Kidney epithelial cell (primary cell): ENCODE measurements around the gene PAPOLG. TPM values are rescaled to one million over a fixed set of nuclear protein-coding genes. Genes with fewer than 3 reads are reported as not detected.

Source experiments
- DNase-seq: peaks from one replicate; pipeline ENCODE4 v3.0.0-alpha.2; 2010; ENCODE audit warnings: low read depth
- H3K27me3 ChIP-seq: 2 replicates; pipeline ENCODE4 v1.6.0; 2011; ENCODE audit warnings: low read length; ENCODE audit not compliant: control insufficient read depth, insufficient read depth
- H3K36me3 ChIP-seq: 2 replicates; pipeline ENCODE4 v1.5.1; 2011; ENCODE audit warnings: low read length; ENCODE audit not compliant: control insufficient read depth, insufficient read depth
- H3K4me3 ChIP-seq: 2 replicates; pipeline ENCODE4 v1.5.1; 2011; ENCODE audit warnings: low read depth, mild to moderate bottlenecking, control low read depth, low read length
- CTCF ChIP-seq: IDR thresholded peaks from 2 replicates; pipeline ENCODE4 v1.5.1; 2011; ENCODE audit warnings: mild to moderate bottlenecking, moderate library complexity, low read length, control low read depth, inconsistent platforms; ENCODE audit not compliant: insufficient read depth, poor library complexity, severe bottlenecking
- total RNA-seq: library from RNA; depleted of rRNA; stranded (reverse); fragments of >200 nt; gene quantifications from 2 replicates; pipeline ENCODE4 v1.2.3, GENCODE V29; 2015

The PAPOLG gene
- total RNA-seq, 1 donor from 2014 or later = 16.0 TPM

GRCh38 chr2:60717691-60718090 is 38.4 kb upstream of the PAPOLG start:
- no peak for DNase-seq
- TF ChIP-seq CTCF = no peak
- Histone ChIP-seq H3K27me3 (no peaks in the 10 kb centered on the region), H3K4me3 (no peak overlapping the region), H3K36me3 (no peaks in the 10 kb centered on the region)

GRCh38 chr2:60719331-60719730 is 36.7 kb upstream of the PAPOLG start:
- Histone ChIP-seq H3K4me3 (no peak overlapping the region), H3K27me3 (no peaks in the 10 kb centered on the region), H3K36me3 (no peaks in the 10 kb centered on the region)
- DNase-seq = no peak
- no peak for TF ChIP-seq CTCF

DNA sequence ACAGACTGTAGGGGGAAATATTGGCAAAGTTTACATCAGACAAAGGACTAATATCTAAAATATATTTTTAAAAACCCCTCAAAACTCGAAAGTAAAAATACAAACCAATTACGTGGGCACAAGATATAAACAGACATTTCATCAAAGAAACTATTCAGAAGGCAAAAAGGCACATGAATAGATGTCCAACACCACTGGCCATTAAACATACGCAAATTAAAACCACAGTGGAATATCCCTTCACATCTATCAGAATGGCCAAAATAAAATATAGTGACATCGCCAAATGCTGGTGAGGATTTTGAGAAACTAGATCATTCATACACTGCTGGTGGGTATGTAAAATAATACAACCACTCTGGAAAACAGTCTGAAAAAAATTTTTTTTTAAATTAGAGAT is 30.6 kb upstream of the PAPOLG start:
- TF ChIP-seq CTCF = no peak
- Histone ChIP-seq H3K4me3 (no peak overlapping the region), H3K27me3 (no peaks in the 10 kb centered on the region), H3K36me3 (no peaks in the 10 kb centered on the region)
- DNase-seq = no peak

DNA sequence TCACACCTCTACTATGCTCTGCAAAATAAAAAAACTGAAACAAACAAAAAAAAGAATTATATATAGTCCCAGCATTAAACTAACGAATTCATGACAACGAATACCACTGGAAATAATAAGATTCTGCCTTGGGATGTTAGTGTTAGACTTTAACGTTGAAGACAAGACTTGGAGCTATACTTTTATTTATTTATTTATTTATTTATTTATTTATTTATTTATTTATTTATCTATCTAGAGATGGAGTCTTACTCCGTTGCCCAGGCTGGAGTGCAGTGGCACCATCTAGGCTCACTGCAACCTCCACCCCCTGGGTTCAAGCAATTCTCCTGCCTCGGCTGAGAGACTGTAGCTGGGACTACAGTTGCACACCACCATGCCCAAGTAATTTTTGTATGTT is 27.2 kb upstream of the PAPOLG start:
- no peak overlapping the region for H3K4me3 ChIP-seq
- H3K36me3 ChIP-seq = no peaks in the 10 kb centered on the region
- no peak for DNase-seq
- no peaks in the 10 kb centered on the region for H3K27me3 ChIP-seq
- TF ChIP-seq CTCF = no peak

GRCh38 chr2:60735496-60736250 is 20.4 kb upstream of the PAPOLG start:
- Histone ChIP-seq H3K36me3 (no peaks in the 10 kb centered on the region), H3K27me3 (peaks cover 7% of the 10 kb centered on the region), H3K4me3 (peak overlapping the region; percentile 35)
- TF ChIP-seq CTCF = no peak
- DNase-seq = no peak

- TF ChIP-seq CTCF = no peak
- H3K4me3 ChIP-seq = no peak overlapping the region
- peaks cover 7% of the 10 kb centered on the region for H3K27me3 ChIP-seq
- no peak for DNase-seq
- H3K36me3 ChIP-seq = no peaks in the 10 kb centered on the region
Measured at GRCh38 chr2:60738679-60739078, 17.4 kb upstream of the PAPOLG start.
